Brain pericyte (primary cell): ENCODE data around the gene USP4.
"Not testable (repeated sequence)": the region's sequence is repeated elsewhere in the genome, so short reads cannot be mapped to it uniquely, and the experiment has no call there.

Experiments
- DNase-seq: peaks from one replicate; pipeline ENCODE4 v3.0.0-alpha.2; 2012; ENCODE audit warnings: low read depth, low spot score

Gene USP4, protein sequence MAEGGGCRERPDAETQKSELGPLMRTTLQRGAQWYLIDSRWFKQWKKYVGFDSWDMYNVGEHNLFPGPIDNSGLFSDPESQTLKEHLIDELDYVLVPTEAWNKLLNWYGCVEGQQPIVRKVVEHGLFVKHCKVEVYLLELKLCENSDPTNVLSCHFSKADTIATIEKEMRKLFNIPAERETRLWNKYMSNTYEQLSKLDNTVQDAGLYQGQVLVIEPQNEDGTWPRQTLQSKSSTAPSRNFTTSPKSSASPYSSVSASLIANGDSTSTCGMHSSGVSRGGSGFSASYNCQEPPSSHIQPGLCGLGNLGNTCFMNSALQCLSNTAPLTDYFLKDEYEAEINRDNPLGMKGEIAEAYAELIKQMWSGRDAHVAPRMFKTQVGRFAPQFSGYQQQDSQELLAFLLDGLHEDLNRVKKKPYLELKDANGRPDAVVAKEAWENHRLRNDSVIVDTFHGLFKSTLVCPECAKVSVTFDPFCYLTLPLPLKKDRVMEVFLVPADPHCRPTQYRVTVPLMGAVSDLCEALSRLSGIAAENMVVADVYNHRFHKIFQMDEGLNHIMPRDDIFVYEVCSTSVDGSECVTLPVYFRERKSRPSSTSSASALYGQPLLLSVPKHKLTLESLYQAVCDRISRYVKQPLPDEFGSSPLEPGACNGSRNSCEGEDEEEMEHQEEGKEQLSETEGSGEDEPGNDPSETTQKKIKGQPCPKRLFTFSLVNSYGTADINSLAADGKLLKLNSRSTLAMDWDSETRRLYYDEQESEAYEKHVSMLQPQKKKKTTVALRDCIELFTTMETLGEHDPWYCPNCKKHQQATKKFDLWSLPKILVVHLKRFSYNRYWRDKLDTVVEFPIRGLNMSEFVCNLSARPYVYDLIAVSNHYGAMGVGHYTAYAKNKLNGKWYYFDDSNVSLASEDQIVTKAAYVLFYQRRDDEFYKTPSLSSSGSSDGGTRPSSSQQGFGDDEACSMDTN

DNA sequence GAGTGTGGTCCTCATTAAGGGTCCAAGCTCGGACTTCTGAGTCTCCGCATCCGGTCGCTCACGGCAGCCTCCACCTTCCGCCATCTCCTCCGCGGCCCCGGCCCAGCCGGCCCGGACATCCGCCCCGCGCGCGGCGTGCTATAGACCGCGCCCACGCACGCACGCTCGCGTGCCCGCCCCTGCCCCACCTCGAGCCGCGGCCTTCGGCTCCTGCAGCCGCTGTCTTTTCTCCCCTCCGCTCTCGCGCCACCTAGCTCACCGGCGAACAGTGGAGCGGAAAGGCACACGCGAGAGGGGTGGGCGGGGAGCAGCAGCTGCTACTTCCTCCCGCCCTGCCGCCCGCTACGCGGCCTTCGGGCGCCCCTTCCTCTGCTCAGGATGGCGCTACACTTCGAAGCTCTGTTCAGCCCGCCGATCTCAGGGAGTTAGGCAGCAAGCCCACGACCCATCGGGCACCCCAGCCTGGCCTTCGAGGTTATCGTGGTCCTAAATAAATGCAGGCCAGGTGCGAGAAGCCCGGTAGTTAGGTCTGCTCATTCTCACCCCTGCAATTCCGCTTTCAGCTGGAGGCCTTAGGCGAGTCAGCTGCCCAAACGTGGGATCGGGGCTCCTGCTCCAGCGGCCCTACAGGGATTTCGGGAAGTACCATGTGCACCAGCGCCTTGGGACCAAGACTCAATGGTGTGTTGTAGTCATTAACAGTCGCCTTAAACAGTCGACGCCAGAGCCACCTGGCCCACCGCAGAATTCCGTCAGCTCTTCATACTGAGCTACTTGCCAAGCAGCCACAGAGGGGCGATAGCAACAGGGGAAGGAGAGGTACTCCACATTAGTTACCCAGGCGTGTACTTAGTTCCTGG is at the start of gene USP4:
TSS of gene USP4 (minus strand) at position 113 of the 860 bp plus-strand sequence. CDS start at position 84, 29 bp downstream.
- peak; percentile 67 for DNase-seq

DNA sequence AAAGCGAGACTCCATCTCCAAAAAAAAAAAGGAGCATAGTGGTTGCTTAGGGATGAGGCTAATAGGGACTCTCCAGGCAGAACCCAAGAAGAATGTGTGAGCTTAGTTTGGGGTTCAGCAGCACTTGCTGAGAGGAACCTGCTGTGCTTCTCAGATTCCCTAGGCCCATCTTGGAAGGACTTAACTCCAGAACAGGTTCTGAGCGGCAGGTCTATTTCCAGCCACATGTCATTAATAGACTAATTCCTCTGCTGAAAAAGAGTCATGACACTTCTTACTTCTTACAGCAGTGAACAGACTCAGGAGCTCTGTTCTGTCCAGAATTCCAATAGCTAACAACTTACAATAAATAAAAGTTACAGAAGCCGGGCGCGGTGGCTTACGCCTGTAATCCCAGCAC is 49.4 kb upstream of the USP4 start:
- no peak for DNase-seq

DNA sequence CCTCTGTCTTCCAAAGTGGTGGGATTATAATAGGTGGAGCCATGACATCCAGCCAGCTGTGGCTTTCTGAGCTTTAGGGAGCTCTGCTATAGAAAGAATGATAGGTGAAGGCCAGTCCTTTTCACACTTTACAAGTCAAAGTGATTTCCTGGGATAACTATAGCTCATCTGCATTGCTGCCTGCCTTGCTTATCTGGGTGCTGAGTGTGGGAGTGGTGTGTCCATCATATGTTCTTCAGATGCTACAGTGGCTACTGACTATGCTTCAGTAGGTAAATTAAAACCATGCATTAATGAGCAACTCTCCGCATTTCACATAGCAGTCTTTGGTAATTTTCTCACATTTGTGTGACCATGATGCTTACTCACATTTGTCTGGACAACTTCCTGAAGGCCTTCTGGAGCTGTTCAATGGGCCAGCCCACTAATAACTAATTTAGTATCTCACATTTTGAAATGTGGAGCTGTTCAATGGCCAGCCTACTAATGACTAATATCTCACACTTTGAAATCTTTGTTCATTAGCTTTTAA is 48.5 kb upstream of the USP4 start:
- DNase-seq = no peak

DNA sequence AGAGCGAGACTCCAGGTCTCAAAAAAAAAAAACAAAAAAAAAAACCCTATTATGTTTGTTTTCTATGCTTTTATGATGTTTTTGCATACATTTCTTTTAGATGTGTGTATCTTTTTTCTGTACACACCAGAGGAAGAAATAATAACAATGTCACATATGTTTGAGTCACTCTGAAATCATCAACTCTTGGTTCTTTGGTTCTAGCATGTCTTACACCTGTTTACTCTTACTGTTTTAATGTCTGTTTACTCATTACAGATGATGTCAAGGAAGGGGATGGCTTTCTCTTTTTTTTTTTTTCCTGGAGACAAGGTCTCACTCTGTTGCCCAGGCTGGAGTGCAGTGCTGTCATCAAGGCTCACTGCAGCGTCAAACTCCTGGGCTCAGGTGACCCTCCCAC is 47.9 kb upstream of the USP4 start:
- no peak for DNase-seq

DNA sequence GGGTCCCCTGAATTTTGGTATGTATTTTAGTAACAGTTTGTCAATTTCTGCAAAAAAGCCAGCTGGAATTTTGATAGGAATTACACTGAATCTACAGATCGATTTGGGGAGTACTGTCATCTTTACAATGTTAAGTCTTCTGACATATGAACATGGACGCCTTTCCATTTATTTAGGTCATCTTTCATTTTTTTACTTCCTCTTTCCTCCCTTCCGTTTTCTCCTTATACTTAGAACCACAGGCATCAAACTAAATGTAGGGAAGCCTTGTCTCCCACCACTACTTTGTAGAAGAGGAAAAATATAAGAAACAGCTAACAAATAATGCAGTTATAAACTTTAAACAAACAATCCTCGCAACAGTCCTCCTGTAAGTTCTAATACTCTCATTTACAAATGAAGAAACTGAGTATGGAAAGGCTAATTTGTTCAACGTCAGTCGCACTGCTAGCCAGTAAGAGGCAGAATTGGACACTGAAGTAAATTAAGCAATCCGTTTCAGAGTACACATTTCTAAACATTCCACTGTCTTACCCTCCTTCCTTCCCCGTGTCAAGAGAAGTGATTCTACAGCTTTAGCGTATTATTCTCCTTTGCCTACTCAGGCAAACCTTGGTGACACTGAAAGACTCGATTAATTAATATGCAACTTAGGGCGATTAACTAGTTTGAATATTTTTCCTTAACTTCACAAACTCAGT is 46.4 kb upstream of the USP4 start:
- DNase-seq = no peak

DNA sequence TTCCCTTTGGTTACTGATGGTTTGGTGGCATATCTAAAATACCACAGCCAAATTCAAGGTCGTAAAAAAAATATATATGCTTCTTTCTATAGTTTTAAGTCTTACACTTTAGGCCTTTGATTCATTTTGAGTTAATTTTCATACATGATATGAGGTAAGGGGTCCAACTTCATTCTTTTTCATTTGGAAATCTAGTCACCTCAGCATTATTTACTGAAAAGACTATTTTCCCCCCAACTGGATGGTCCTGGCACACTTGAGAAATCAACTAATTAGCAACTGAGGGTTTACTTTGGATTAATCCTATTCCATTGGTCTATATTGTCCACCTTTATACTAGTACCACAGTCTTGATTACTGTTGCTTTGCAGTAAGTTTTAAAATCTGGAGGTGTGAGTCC is 45.8 kb upstream of the USP4 start:
- DNase-seq = no peak

DNA sequence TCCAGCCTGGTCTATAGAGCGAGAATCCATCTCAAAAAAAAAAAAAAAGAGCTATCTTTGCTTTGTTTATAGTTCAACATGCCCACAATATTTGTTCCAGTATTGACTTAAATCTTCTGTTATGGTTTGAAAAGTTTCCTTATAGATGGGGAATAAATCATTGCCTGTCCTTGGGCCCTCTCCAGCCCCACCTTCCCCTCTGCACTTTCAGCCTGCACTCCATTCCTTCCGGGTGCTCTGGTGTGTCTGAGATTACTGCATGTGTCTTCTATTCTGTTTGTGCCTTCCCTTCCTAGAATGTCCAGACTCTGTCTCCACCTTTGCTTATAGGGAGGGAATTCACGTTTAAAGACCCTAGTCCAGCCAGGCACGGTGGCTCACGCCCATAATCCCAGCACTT is 43.5 kb upstream of the USP4 start:
- no peak for DNase-seq

DNA sequence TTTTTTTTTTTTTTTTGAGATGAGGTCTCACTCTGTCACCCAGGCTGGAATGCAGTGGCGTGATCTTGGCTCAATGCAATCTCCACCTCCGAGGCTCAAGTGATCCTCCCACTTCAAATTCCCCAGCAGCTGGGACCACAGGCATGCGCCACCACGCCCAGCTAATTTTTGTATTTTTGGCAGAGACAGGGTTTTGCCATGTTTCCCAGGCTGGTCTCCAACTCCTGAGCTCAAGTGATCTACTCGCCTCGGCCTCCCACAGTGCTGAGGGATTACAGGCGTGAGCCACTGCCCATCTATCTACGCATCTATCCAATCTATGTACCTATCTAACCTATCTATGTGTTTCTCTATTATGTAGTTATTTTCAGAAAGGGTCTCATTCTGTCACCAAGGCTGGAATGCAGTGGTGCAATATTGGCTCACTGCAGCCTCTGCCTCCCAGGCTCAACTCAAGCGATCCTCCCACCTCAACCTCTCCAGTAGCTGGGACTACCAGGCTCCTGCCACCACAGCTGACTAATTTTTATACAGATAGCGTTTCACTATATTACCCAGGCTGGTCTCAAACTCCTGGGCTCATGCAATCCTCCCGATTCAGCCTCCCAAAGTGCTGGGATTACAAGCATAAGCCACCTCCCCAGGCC is 38.5 kb upstream of the USP4 start:
- DNase-seq = no peak

DNA sequence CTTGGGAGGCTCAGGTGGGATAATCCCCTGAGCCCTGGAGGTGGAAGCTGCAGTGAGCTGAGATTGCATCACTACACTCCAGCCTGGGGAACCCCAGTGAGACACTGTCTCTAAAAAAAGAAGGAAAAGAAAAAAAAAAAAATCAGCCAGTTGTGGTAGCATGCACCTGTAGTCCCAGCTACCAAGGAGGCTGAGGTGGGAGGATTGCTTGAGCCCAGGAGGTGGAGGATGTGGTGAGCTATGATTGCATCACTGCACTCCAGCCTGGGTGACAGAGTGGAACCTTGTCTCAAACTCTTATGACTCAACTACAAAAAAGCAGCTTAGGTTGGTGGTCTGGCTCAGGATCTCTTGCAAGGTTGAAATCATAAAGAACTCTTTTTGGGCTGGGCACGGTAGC is 37.6 kb upstream of the USP4 start:
- no peak for DNase-seq

DNA sequence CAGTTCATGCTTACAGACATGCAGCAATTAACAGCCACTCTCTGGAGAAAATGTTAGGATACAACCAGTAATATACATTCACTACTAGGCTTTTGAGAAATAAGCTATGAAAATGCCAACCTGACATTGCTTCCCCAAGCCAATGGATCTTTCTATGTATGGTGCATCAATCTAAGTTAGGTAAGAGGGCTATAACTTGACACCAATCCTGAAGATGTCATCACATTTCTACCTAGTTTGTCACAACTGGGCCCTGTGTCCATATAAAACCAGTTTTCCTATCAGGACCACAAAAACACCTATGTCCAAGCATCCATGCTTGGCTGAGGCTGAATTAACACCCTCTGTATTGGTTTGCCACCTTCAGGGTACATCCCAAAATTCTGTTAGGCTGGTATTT is 32.1 kb upstream of the USP4 start:
- DNase-seq = no peak

DNA sequence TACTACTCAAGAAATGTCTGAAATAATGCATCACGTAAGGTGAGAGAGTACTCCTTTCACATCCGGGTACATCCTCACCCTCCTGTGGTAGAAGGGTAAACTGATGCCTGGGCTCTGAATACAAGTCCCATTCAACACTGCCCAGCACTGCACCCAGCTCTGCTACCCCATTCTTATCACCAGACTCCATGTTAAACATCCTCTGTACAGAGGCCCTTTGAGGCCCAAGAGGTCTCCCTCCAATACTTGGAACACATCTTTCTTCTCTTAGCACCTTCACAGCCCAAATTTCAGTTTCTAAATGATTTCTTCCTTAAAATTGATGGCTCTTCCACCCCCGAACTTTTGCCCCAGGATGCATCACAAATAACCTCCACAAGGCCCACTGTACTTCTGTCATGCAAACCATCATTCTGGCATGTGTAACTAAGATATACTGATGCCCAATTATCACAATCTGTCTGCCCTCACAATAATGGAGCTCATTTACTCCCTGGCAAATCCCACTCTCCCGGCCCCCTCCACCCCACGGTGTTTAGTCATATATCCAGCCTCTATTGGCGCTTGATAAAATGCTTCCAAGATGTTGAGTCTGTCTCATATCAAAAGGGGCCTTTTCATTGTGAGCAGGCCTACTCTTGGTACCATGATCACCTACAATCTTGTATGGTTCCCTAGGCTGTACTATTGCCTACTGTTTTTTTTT is 30.9 kb upstream of the USP4 start:
- DNase-seq = no peak

DNA sequence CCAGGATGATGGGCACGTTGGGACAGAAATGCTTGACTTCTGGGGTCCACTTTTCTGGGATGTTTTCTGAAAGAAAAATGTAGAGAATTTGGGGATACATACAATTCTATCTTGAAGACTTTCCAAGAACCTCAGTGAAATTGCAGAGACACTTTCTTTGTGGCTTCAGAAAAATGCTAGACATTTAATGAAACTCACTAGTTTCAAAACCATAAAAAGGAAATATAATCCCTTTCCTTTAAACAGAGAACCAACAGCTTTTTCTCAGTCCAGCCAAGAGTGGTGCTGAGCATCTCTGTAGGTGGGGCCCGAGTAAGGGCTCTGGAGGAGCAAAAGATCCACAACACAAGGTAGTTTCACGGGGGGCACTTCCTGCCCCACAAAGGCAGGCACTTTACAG is 22.7 kb upstream of the USP4 start:
- no peak for DNase-seq

DNA sequence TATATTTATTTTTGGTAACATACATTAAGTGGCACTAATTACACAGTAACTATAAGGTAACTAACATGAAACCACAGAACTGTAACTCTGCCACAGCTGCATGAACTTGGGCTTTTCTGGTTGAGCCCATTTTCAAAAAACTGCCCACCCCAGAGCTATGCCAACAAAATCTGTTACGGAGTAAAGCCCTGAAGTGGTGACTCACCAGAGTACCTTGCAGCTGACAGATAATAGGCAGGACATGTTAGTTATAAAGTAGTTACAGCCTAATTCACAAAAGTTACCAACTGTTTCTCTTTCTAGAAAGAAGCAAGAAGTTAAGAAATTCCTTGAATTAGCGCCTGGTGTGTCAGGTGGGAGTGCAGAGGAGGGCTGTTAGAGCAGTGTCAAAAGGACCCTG is 19.8 kb upstream of the USP4 start:
- DNase-seq = no peak

DNA sequence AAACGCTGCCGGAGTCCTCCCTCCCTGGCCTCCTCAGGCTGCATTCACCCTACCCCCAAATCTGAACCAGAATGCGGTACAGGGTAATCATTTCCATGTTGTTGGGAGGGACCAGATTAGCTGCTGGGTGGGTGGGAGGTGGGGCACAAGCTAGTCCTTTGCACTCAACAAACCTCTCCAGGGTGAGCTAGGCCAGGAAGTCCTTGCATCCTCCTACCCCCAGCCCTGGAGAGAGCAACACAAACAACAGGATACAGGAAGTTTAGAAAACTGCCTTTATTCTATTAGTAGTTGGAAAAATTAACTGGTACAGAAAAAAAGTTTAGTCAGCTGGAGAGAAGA is 19.0 kb upstream of the USP4 start:
- DNase-seq = no peak

DNA sequence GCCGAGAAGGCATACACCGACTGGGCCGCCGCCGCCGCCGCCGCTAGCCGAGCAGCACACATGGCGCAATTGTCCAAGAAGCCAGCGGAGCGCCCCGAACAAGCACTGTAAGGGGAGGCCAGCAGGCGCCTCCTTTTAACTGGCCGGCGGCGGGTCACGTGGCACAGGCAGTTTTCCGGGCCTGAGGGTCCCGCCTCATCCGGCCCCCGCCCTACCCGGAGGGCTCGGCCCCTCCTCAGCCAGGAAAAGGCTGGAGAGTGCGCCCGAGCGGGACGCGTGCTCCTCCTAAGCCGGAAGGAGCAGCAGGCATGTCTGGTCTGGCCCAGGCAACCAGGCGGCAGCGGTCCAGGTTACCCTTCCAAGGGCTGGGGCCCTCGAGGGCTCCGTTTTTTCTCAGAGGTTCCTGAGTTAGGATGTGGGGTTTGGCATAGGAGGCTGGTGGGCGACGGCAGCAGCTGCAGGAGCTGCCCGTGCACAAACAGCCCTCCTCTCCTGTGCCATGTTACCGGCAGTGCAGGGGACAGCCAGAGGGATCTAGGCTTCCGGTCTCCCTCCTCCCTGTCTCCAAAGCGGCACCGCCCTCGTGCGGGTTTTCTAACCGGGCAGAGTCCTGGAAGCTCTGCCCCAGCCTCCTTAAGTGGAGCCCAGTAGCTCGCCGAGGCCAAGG is 18.5 kb upstream of the USP4 start, which contains the start of gene GPX1:
TSS of gene GPX1 (minus strand) at position 137 of the 667 bp plus-strand sequence. CDS start at position 62, 75 bp downstream.
- DNase-seq = peak; percentile 79

DNA sequence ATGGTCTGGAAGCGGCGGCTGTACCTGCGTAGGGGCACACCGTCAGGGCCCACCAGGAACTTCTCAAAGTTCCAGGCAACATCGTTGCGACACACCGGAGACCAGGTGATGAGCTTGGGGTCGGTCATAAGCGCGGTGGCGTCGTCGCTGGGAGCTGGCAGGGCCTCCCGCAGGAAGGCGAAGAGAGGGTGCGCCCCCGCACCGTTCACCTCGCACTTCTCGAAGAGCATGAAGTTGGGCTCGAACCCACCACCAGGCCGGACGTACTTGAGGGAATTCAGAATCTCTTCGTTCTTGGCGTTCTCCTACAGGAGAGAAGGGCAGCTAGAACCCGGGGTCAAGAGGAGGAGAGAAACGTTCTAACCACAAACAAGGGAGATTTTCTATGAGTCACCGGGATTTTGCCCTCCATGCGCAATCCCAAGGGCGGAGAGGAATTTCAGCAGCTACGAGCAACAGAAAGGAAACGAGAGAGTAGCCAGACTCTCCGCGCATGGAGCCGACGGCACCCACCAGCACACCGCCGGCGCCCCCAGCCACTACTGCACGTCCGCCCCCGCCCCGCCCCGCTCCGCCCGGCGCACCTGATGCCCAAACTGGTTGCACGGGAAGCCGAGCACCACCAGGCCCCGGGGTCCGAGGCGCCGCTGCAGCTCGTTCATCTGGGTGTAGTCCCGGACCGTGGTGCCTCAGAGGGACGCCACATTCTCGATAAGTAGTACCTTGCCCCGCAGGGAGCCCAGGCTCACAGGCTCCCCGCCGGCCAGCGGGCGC is 17.8 kb upstream of the USP4 start:
- peak; percentile 55 for DNase-seq

DNA sequence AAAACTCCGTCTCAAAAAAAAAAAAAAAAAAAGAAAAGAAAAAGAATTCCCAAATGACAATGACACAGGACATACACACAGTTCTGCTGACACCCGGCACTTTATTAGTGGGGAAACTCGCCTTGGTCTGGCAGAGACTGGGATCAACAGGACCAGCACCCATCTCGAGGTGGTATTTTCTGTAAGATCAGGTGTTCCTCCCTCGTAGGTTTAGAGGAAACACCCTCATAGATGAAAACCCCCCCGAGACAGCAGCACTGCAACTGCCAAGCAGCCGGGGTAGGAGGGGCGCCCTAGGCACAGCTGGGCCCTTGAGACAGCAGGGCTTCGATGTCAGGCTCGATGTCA is 17.2 kb upstream of the USP4 start:
- not testable (repeated sequence) for DNase-seq

DNA sequence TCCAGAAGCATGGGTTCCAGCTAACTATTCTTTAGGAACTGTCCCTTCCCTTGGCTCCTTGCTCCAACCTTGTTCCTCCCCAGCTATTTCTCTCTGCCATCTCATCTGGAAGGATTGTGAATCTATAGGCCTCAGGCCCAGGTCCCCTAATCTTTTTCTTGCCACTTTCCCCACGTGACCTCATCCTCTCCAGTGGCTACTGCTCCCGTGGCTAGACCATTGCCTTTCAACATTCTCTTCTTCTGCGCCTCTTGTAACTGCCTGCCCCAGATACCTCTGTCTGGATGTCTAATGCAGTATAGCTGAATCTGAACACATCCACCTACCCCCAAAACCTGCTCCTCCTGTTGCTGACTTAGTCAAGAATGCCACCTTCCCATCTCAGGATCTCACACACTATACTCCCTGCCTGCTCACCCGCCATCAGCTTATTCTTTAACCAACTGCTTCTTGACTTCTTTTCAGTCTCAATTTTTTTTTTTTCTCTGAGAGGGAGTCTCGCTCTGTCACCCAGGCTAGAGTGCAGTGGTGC is 13.1 kb upstream of the USP4 start:
- DNase-seq = no peak
